HEK293 (cell line): Measurements from ENCODE around the gene PM20D1.

ENCODE experiments used
- CTCF ChIP-seq: fragments of 450-650 bp; formaldehyde crosslinking; IDR thresholded peaks from 2 replicates; pipeline ENCODE4 v1.5.1; 2016; ENCODE audit warnings: missing biosample characterization, missing genetic modification characterization
- HOXD13 ChIP-seq: sonication (generic); formaldehyde crosslinking; IDR thresholded peaks from 2 replicates; pipeline ENCODE4 v1.8.0; 2022; ENCODE audit warnings: missing genetic modification reagents, borderline replicate concordance
- MEIS1 ChIP-seq: sonication (generic); formaldehyde crosslinking; IDR thresholded peaks from 2 replicates; pipeline ENCODE4 v1.8.1; 2022; ENCODE audit warnings: missing genetic modification reagents, mild to moderate bottlenecking, borderline replicate concordance
- PRDM10 ChIP-seq: fragments of 450-650 bp; formaldehyde crosslinking; IDR thresholded peaks from 2 replicates; pipeline ENCODE4 v1.5.1; 2016; ENCODE audit warnings: missing biosample characterization, missing genetic modification characterization
- PRDM2 ChIP-seq: fragments of 450-650 bp; formaldehyde crosslinking; IDR thresholded peaks from 2 replicates; pipeline ENCODE4 v1.5.1; 2016; ENCODE audit warnings: missing biosample characterization, missing genetic modification characterization, borderline replicate concordance
- ZNF175 ChIP-seq: fragments of 450-650 bp; formaldehyde crosslinking; IDR thresholded peaks from 2 replicates; pipeline ENCODE4 v1.5.1; 2016; ENCODE audit warnings: missing biosample characterization, missing genetic modification characterization
- ZNF585B ChIP-seq: fragments of 450-650 bp; formaldehyde crosslinking; IDR thresholded peaks from 2 replicates; pipeline ENCODE4 v1.5.1; 2016; ENCODE audit warnings: missing biosample characterization, missing genetic modification characterization
- ZNF596 ChIP-seq: fragments of 450-650 bp; IDR thresholded peaks from 2 replicates; pipeline ENCODE4 v1.5.0; 2018; ENCODE audit warnings: missing biosample characterization, mild to moderate bottlenecking, missing genetic modification characterization, moderate library complexity

GRCh38 chr1:205787287-205787916 lies 62.5 kb downstream of the PM20D1 start:
- TF ChIP-seq ZNF175 (tag by site-specific recombination) (no peak), ZNF585B (tag by site-specific recombination) (no peak), PRDM2 (tag by site-specific recombination) (no peak), CTCF (tag by site-specific recombination) (no peak), MEIS1 (CRISPR knock-in tag) (no peak), HOXD13 (no peak), PRDM10 (no peak), ZNF596 (tag by site-specific recombination) (no peak)
